ENCODE measurements around the gene YJU2.
A peak's percentile ranks its signal among the peaks of the same experiment; 100 is the strongest.
"Not testable (repeated sequence)": the region's sequence is repeated elsewhere in the genome, so short reads cannot be mapped to it uniquely, and the experiment has no call there.

Gene YJU2

DNA sequence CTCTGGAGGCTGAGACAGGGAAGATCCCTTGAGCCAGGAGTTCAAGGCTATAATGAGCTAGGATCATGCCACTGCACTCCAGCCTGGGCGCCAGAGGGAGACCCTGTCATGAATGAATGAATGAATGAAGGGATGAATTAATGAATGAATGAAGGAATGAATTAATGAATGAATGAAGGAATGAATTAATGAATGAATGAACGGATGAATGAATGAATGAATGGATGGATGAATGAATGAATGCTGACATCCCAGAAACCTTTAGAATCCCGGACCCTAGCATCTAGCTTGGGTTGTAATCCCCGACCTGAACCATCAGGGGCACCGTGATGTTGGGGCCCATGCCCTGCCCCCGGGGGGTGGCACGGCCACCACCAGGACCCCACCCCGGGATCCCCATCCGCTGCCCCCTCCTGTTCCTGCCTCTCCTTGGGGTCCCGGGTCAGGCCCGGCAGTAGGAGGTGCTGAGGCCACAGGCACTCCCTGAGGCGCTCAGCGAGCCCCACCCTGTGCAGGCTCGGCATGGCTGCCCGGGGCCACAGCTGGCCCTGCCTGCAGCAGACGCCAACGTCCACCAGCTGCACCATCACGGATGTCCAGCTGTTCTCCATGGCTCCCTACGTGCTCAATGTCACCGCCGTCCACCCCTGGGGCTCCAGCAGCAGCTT lies 14.1 kb upstream of the YJU2 start:
- H3K27ac ChIP-seq (ENCODE audit: low read depth, low read length) = no peak overlapping the region
- H3K4me1 ChIP-seq (ENCODE audit: control insufficient read depth, insufficient read depth, low read length) = no peaks in the 10 kb centered on the region
- H3K36me3 ChIP-seq (ENCODE audit: control insufficient read depth, insufficient read depth, low read length) = no peaks in the 10 kb centered on the region
- H3K4me3 ChIP-seq (ENCODE audit: low read length) = no peak overlapping the region
- H3K9ac ChIP-seq (ENCODE audit: low read length) = no peak overlapping the region
- peaks cover 10% of the 10 kb centered on the region for H3K27me3 ChIP-seq (ENCODE audit: control insufficient read depth, insufficient read depth, low read length)

DNA sequence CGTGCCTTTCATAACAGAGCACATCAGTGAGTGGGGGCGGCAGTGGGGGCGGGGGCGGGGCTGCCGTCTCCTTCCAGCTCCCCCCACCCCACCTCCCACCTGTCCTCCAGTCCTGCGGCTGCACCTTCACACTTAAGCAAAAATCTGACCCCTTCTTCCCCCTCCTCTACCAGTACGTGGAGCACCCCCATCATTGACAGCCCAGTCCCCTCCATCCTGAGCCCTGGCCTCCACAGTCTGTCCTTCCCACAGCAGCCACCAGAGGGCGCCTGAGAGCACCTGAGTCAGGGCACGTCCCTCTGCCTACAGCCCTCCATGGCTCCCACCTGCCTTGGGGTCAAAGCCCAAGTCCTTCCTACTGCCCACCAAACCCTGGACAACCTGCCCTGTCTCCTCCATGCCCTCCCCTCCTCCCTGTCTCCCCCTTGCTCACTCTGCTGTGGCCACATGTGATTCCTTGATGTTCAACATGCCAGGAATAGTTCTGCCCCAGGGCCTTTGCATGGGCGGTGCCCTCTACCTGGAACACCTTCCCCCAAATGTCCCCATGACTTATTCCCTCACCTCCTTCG lies 13.5 kb upstream of the YJU2 start:
- Histone ChIP-seq H3K27me3 (ENCODE audit: control insufficient read depth, insufficient read depth, low read length) (peaks cover 7% of the 10 kb centered on the region), H3K4me1 (ENCODE audit: control insufficient read depth, insufficient read depth, low read length) (no peaks in the 10 kb centered on the region), H3K4me3 (ENCODE audit: low read length) (no peak overlapping the region), H3K9ac (ENCODE audit: low read length) (no peak overlapping the region), H3K27ac (ENCODE audit: low read depth, low read length) (no peak overlapping the region), H3K36me3 (ENCODE audit: control insufficient read depth, insufficient read depth, low read length) (no peaks in the 10 kb centered on the region)

DNA sequence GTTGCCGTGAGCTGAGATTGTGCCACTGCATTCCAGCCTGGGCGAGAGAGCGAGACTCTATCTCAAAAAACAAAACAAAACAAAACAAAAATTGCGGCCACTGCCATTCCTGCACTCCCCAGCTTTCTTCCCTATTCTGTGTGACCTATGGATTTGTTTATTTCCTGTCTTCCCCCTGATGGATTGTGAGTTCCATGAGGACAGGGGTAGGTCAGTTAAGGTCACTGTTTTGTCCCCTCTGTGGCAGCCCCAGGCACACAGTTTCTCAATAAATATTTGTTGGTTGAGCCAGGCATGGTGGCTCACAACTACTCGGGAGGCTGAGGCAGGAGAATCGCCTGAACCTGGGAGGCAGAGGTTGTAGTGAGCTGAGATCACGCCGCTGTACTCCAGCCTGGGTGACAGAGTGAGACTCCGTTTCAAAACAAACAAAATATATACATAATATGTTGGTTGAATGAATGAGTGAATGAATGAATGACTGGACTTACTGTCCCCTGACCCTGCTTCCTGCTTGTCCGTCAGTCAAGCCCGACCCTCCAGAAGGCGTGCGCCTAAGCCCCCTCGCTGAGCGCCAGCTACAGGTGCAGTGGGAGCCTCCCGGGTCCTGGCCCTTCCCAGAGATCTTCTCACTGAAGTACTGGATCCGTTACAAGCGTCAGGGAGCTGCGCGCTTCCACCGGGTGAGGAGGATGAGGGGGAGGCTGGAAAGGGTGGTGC lies 12.6 kb upstream of the YJU2 start:
- Histone ChIP-seq H3K36me3 (ENCODE audit: control insufficient read depth, insufficient read depth, low read length) (no peaks in the 10 kb centered on the region), H3K4me3 (ENCODE audit: low read length) (no peak overlapping the region), H3K27me3 (ENCODE audit: control insufficient read depth, insufficient read depth, low read length) (peaks cover 3% of the 10 kb centered on the region), H3K4me1 (ENCODE audit: control insufficient read depth, insufficient read depth, low read length) (no peaks in the 10 kb centered on the region), H3K9ac (ENCODE audit: low read length) (no peak overlapping the region), H3K27ac (ENCODE audit: low read depth, low read length) (no peak overlapping the region)

DNA sequence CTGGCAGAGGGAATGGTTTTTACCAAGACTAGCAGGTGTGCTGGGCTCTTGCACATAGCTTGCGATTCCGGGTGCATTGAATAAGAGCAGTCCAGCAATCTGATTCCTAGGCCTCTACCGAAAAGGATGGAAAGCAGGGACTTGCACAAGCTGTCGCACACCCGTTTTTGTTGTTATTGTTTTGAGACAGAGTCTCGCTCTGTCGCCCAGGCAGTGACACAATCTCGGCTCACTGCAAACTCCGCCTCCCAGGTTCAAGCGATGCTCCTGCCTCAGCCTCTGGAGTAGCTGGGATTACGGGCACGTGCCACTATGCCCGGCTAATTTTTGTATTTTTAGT lies 12.0 kb upstream of the YJU2 start:
- Histone ChIP-seq H3K4me3 (ENCODE audit: low read length) (no peak overlapping the region), H3K36me3 (ENCODE audit: control insufficient read depth, insufficient read depth, low read length) (no peaks in the 10 kb centered on the region), H3K27me3 (ENCODE audit: control insufficient read depth, insufficient read depth, low read length) (peaks cover 3% of the 10 kb centered on the region), H3K4me1 (ENCODE audit: control insufficient read depth, insufficient read depth, low read length) (no peaks in the 10 kb centered on the region), H3K9ac (ENCODE audit: low read length) (no peak overlapping the region), H3K27ac (ENCODE audit: low read depth, low read length) (no peak overlapping the region)

DNA sequence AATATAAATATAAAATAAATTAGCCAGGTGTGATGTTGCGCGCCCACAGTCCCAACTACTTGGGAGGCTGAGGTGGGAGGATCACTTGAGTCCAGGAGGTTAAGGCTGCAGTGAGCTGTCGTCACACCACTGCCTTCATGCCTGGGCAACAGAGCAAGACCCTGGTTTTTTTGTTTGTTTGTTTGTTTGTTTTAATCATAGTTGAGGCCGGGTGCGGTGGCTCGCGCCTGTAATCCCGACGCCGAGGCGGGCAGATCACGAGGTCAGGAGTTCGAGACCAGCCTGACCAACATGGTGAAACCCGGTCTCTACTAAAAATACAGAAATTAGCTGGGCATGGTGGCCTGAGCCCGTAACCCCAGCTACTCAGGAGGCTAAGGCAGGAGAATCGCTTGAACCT lies 9.4 kb upstream of the YJU2 start:
- H3K27ac ChIP-seq (ENCODE audit: low read depth, low read length); H3K9ac ChIP-seq (ENCODE audit: low read length); H3K4me3 ChIP-seq (ENCODE audit: low read length); H3K4me1 ChIP-seq (ENCODE audit: control insufficient read depth, insufficient read depth, low read length); H3K36me3 ChIP-seq (ENCODE audit: control insufficient read depth, insufficient read depth, low read length); H3K27me3 ChIP-seq (ENCODE audit: control insufficient read depth, insufficient read depth, low read length): not testable (repeated sequence)

DNA sequence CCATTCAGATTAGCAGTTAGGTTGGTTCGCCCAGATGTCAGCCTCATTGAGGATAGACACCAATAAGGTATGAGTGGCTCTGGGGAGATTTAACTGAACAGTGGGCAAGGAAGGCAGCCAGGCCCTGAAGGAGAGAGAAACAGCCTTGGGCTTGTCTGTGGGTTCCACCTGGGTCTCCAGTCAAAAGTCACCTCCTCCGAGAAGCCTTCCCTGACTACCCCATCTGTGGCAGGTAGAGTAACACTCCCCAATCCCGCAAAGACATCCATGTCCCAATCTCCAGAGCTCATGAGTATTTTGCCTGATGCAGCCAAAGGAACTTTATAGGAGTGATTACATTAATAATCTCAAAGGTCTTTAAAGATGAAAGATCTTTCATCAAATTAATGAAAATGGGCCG lies 8.0 kb upstream of the YJU2 start:
- H3K4me3 ChIP-seq (ENCODE audit: low read length) = no peak overlapping the region
- no peaks in the 10 kb centered on the region for H3K4me1 ChIP-seq (ENCODE audit: control insufficient read depth, insufficient read depth, low read length)
- H3K36me3 ChIP-seq (ENCODE audit: control insufficient read depth, insufficient read depth, low read length) = no peaks in the 10 kb centered on the region
- H3K27me3 ChIP-seq (ENCODE audit: control insufficient read depth, insufficient read depth, low read length) = no peaks in the 10 kb centered on the region
- no peak overlapping the region for H3K9ac ChIP-seq (ENCODE audit: low read length)
- no peak overlapping the region for H3K27ac ChIP-seq (ENCODE audit: low read depth, low read length)

DNA sequence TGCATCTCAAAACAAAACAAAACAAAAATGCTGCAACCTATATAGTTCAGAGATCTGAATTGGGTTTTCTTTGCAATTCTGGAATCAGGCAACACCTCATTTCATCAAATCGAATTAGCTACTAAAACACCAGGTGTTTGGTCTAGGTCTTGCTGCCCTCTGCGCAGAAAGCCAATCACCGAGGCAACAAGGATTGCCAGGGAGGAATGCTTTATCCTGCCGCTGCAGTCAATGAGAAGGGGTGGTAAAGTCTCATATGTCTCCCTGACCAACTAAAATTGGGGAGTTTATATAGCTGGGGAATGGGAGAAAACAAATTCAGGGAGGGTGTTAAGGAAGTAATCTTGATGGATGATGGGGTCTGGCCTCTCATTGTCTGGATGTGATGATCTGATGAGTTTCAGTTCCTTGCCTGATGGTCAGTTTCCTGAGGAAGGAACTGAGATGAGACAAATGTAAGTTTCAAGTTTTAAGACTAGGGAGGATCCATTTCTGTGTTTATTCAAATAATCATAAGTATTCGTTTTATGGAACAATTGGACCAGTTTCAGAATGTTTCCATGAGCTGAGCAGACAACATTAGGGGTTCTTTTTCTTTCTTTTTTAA lies 5.0 kb upstream of the YJU2 start:
- Histone ChIP-seq H3K36me3 (ENCODE audit: control insufficient read depth, insufficient read depth, low read length) (no peaks in the 10 kb centered on the region), H3K9ac (ENCODE audit: low read length) (no peak overlapping the region), H3K27ac (ENCODE audit: low read depth, low read length) (no peak overlapping the region), H3K4me1 (ENCODE audit: control insufficient read depth, insufficient read depth, low read length) (peaks cover 4% of the 10 kb centered on the region), H3K27me3 (ENCODE audit: control insufficient read depth, insufficient read depth, low read length) (no peaks in the 10 kb centered on the region), H3K4me3 (ENCODE audit: low read length) (no peak overlapping the region)

DNA sequence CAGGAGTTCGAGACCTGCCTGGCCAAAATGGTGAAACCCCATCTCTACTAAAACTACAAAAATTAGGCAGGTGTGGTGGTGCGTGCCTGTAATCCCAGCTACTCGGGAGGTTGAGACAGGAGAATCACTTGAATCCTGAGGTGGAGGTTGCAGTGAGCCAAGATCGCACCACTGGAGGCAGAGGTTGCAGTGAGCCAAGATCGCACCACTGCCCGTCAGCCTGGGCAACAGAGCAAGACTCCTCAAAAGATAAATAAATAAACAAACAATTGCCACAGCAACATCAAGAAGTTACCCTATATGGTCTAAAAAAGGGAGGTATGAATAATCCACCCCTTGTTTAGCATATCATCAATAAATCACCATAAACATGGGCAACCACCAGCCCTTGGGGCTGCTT lies 942 bp upstream of the YJU2 start:
- H3K27me3 ChIP-seq (ENCODE audit: control insufficient read depth, insufficient read depth, low read length); H3K27ac ChIP-seq (ENCODE audit: low read depth, low read length); H3K9ac ChIP-seq (ENCODE audit: low read length); H3K4me1 ChIP-seq (ENCODE audit: control insufficient read depth, insufficient read depth, low read length): not testable (repeated sequence)
- H3K4me3 ChIP-seq (ENCODE audit: low read length) = peak overlapping the region; percentile 97
- peaks cover 18% of the 10 kb centered on the region for H3K36me3 ChIP-seq (ENCODE audit: control insufficient read depth, insufficient read depth, low read length)

DNA sequence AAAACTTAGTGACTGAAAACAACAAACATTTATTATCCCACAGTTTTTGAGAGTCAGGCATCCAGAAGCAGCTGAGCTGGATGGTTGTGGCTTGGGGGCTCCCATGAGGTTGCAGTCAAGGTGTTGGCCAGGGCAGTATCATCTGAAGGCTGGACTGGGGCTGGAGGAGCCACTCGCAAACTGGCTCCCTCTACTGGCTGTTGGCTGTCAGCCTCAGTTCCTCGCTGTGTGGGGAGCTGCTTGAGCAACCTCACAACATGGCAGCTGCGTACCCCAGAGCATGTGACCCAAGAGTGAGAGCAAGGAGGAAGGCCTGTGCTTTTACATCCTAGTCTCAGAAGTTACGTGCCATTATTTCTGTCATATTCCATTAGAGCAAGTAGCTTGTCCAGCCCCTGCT lies 9.7 kb downstream of the YJU2 start:
- Histone ChIP-seq H3K4me3 (ENCODE audit: low read length) (no peak overlapping the region), H3K27ac (ENCODE audit: low read depth, low read length) (no peak overlapping the region), H3K9ac (ENCODE audit: low read length) (no peak overlapping the region), H3K4me1 (ENCODE audit: control insufficient read depth, insufficient read depth, low read length) (no peaks in the 10 kb centered on the region), H3K27me3 (ENCODE audit: control insufficient read depth, insufficient read depth, low read length) (no peaks in the 10 kb centered on the region), H3K36me3 (ENCODE audit: control insufficient read depth, insufficient read depth, low read length) (peaks cover 43% of the 10 kb centered on the region)

DNA sequence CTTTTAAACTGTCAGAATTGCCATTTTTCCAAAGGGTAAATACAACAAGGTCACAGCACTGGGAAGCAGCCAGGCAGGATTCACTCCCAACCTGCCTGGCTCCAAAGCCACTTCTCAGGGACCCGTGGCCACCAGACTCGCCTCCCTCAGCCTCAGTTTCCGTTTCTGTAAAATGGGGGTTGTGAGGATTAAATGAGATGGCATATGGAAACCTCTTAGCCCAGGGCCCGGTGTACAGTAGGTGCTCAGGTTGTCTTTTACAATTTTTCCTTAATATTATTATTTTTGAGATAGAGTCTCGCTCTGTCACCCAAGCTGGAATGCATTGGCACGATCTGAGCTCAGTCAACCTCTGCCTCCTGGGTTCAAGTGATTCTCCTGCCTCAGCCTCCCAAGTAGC lies 10.1 kb downstream of the YJU2 start:
- Histone ChIP-seq H3K27ac (ENCODE audit: low read depth, low read length) (no peak overlapping the region), H3K9ac (ENCODE audit: low read length) (no peak overlapping the region), H3K4me3 (ENCODE audit: low read length) (no peak overlapping the region), H3K4me1 (ENCODE audit: control insufficient read depth, insufficient read depth, low read length) (no peaks in the 10 kb centered on the region), H3K36me3 (ENCODE audit: control insufficient read depth, insufficient read depth, low read length) (peaks cover 43% of the 10 kb centered on the region), H3K27me3 (ENCODE audit: control insufficient read depth, insufficient read depth, low read length) (no peaks in the 10 kb centered on the region)

DNA sequence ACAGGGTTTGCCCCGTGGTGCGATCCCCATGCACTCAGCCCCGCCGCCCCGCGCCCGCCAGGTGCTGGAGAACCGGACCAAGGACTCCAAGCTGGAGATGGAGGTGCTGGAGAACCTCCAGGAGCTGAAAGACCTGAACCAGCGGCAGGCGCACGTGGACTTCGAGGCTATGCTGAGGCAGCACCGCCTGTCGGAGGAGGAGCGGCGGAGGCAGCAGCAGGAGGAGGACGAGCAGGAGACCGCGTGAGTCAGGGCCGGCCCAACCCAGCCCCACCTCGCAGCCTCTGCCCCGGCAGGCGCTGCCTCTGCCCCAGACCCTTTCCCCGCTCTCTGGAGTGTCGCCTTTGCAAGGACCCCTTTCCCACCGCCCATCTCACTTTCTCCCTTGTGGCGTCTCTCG lies 11.3 kb downstream of the YJU2 start:
- no peaks in the 10 kb centered on the region for H3K4me1 ChIP-seq (ENCODE audit: control insufficient read depth, insufficient read depth, low read length)
- H3K27ac ChIP-seq (ENCODE audit: low read depth, low read length) = no peak overlapping the region
- H3K36me3 ChIP-seq (ENCODE audit: control insufficient read depth, insufficient read depth, low read length) = peaks cover 40% of the 10 kb centered on the region
- H3K9ac ChIP-seq (ENCODE audit: low read length) = no peak overlapping the region
- H3K27me3 ChIP-seq (ENCODE audit: control insufficient read depth, insufficient read depth, low read length) = no peaks in the 10 kb centered on the region
- no peak overlapping the region for H3K4me3 ChIP-seq (ENCODE audit: low read length)

DNA sequence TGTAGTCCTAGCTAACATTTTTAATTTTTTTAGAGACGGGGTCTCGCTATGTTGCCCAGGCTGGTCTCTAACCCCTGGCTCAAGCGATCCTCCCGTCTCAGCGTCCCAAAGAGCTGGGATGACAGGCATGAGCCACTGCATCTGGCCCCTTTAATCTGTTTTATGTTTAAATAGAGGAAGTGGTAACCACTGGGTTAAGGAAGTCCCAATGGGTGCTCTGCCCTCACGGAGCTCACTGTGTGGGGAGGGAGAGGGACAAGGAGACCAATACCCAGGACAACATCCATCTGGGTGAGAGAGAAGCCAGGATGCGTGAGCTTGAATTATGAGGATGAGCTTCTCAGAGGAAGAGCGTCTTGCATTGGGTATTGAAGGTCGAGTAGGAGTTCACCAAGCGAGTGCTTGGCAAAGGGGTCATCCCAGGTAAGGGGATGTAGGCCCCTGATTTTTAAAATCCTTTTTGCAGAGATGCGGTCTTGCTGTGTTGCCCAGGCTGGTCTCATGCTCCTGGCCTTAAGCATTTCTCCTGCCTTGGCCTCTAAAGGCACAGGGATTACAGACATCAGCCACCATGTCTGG lies 13.8 kb downstream of the YJU2 start:
- Histone ChIP-seq H3K4me1 (ENCODE audit: control insufficient read depth, insufficient read depth, low read length) (no peaks in the 10 kb centered on the region), H3K27me3 (ENCODE audit: control insufficient read depth, insufficient read depth, low read length) (no peaks in the 10 kb centered on the region), H3K9ac (ENCODE audit: low read length) (no peak overlapping the region), H3K27ac (ENCODE audit: low read depth, low read length) (no peak overlapping the region), H3K36me3 (ENCODE audit: control insufficient read depth, insufficient read depth, low read length) (peaks cover 28% of the 10 kb centered on the region), H3K4me3 (ENCODE audit: low read length) (no peak overlapping the region)

All from rectal smooth muscle tissue (tissue), 1 donor.